Suprapubic skin (tissue), 3 donors: ENCODE data around the gene CSMD2.

Experiments
- CTCF ChIP-seq, 2 donors: fragments of 200-600 bp in 1 of 2; fragments of 450-650 bp in 1 of 2; sonication (generic) in 1 of 2; IDR thresholded peaks; one replicate each; pipeline ENCODE4 v1.5.1; 2016 to 2019; ENCODE audit warnings: antibody characterized with exemption in 2 of 2, mild to moderate bottlenecking in 1 of 2, moderate library complexity in 1 of 2
- EP300 ChIP-seq: sonication (generic); formaldehyde crosslinking; IDR thresholded peaks from one replicate; pipeline ENCODE4 v1.6.1; 2017; ENCODE audit warnings: antibody characterized with exemption
- POLR2A ChIP-seq, 2 donors: fragments of 450-650 bp; IDR thresholded peaks; one replicate each; pipeline ENCODE4 v1.6.1; 2017; ENCODE audit warnings: antibody characterized with exemption in 2 of 2, mild to moderate bottlenecking in 2 of 2, moderate library complexity in 2 of 2

GRCh38 chr1:34165422-34165921 is 442 bp upstream of the CSMD2 start:
- TF ChIP-seq CTCF (IDR thresholded peaks at IDR 0.05) = no peak
- no peak for TF ChIP-seq POLR2A (IDR thresholded peaks at IDR 0.05)
- no peak for TF ChIP-seq EP300
